Hepatocyte (in vitro differentiated cells): Measurements from ENCODE around the gene TTC28.

Experiments used
- EZH2 ChIP-seq: fragments of 200-600 bp; sonication (generic); IDR thresholded peaks from 2 replicates; pipeline ENCODE4 v1.6.1; 2016; ENCODE audit warnings: antibody characterized with exemption, mild to moderate bottlenecking, borderline replicate concordance
- EZH2phosphoT487 ChIP-seq: fragments of 200-600 bp; sonication (generic); IDR thresholded peaks from one replicate; pipeline ENCODE4 v1.6.1; 2018; ENCODE audit warnings: antibody characterized with exemption, mild to moderate bottlenecking, low read depth, moderate library complexity; ENCODE audit not compliant: unreplicated experiment, severe bottlenecking
- TF ChIP-seq, protein P1 (sequence below): fragments of 200-600 bp; sonication (generic); IDR thresholded peaks from 2 replicates; pipeline ENCODE4 v1.5.1; 2016; ENCODE audit warnings: antibody characterized with exemption, mild to moderate bottlenecking; ENCODE audit not compliant: poor library complexity

DNA sequence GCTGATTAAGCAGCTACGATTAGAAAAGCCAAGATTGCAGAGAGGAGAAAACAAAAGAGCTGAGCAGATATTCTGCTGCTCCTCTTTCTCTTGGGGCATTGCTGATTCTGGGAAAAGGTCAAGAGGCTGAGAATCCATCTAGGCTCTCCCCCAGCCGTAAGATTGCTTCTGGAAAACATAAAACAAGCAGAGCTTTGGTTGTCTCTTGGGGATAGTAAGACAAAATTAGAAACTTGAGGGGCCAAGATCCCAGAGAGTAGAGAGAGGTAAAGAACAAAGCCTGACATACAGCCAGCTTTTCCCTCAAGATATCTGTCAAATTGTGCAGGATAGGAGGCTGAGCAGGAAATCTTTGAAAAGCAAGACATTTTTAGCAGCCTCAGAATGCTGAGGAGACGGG, 158.2 kb downstream of the TTC28 start:
- TF ChIP-seq EZH2 (no peak), EZH2phosphoT487 (no peak)
- TF ChIP-seq, protein P1, sequence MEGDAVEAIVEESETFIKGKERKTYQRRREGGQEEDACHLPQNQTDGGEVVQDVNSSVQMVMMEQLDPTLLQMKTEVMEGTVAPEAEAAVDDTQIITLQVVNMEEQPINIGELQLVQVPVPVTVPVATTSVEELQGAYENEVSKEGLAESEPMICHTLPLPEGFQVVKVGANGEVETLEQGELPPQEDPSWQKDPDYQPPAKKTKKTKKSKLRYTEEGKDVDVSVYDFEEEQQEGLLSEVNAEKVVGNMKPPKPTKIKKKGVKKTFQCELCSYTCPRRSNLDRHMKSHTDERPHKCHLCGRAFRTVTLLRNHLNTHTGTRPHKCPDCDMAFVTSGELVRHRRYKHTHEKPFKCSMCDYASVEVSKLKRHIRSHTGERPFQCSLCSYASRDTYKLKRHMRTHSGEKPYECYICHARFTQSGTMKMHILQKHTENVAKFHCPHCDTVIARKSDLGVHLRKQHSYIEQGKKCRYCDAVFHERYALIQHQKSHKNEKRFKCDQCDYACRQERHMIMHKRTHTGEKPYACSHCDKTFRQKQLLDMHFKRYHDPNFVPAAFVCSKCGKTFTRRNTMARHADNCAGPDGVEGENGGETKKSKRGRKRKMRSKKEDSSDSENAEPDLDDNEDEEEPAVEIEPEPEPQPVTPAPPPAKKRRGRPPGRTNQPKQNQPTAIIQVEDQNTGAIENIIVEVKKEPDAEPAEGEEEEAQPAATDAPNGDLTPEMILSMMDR: no peak
